ENCODE results near the gene ATG2B. TPM values are rescaled to one million over a fixed set of nuclear protein-coding genes. Genes with fewer than 3 reads are reported as not detected.

The ATG2B gene
- total and polyA plus RNA-seq, 9 of the 15 experiments (the other 6 are each of a cell fraction or from before 2014, with no cell fraction given): 0.83 to 12.9 (median 8.7) TPM

DNA sequence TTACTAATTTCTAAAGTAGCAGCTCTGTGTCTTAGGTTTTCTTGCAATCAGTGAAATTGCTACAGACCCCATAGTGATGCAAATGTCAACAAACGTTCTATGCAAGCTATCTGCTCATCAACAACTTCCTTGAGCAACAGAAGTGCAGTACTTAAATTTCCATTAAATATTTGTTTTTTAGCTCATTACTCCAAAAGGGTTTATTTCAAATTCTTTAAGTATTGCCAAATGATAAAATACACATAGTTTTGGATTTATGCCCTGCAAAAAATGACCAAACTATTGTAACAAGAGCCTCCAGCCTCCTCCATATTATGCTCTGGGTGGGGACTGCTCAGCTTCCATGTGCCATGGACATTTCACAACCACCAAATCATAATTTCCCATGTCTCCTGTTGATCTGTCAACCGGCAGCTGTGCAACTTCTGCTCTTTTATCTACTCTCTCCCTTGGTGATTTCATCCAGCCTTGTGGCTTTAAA is 102.8 kb downstream of the ATG2B start:
- ATAC-seq (no peak), FAIRE-seq (no peak), DNase-seq (ENCODE audit: extremely low read depth in 1 of 4, low spot score in 3 of 4) (no peak)
- H3K4me3 ChIP-seq: no peak overlapping the region
- H3K79me2 ChIP-seq (ENCODE audit: control insufficient read depth, insufficient read depth, low read length): no peaks in the 10 kb centered on the region
- no peaks in the 10 kb centered on the region for H3K9me1 ChIP-seq (ENCODE audit: control insufficient read depth, insufficient read depth, low read length)
- POLR2A ChIA-PET: interaction anchor here (0.9 kb wide), 1 partner anchor 14 kb away, joined by 3 read pairs; no protein-coding TSS in a partner anchor
- CTCF ChIA-PET (ENCODE audit: low intra/inter-chr PET ratio): no interaction called here
- BruUV-seq (replicated peaks): no TSS peak
- no peaks in the 10 kb centered on the region for H3K36me3 ChIP-seq (ENCODE audit: control insufficient read depth, insufficient read depth, low read length)
- no peak overlapping the region for H2AFZ ChIP-seq (ENCODE audit: low read depth, low read length)
- H3K9me3 ChIP-seq (replicated peaks; ENCODE audit: control insufficient read depth, insufficient read depth, low read depth, low read length): no peaks in the 10 kb centered on the region
- 0% methylated on average over 2 of the region's 2 CpGs for WGBS (ENCODE audit: insufficient coverage, low coverage, missing lambda C conversion rate)
- H3K4me2 ChIP-seq (ENCODE audit: insufficient read depth, low read length): no peak overlapping the region
- intact Hi-C loops (cut with micrococcal nuclease): no loop called here
- H3K27ac ChIP-seq (ENCODE audit: extremely low read depth, low read depth, low read length): no peak overlapping the region
- no peak overlapping the region for H3K9ac ChIP-seq (ENCODE audit: insufficient read depth in 1 of 2, low read depth in 2 of 2, low read length in 2 of 2)
- peaks cover 15 to 20% of the 10 kb centered on the region in 2 experiments; a peak in 4 of 5 replicates for H3K27me3 ChIP-seq (ENCODE audit: control insufficient read depth in 2 of 2, insufficient read depth in 2 of 2, low read length in 2 of 2)
- in situ Hi-C loops (cut with MboI): loop anchor here (10.0 to 25.0 kb wide), 2 partner anchors 146 to 698 kb away; no protein-coding TSS in a partner anchor
- peaks cover 0 to 4% of the 10 kb centered on the region in 2 experiments; a peak in 2 of 5 replicates for H3K4me1 ChIP-seq (replicated peaks in 1 of 2; ENCODE audit: control insufficient read depth in 2 of 2, insufficient read depth in 2 of 2, low read length in 2 of 2)
- H4K20me1 ChIP-seq (replicated peaks; ENCODE audit: control insufficient read depth, insufficient read depth, low read length): no peaks in the 10 kb centered on the region
- TF ChIP-seq ZNF165 (CRISPR knock-in tag; IDR thresholded peaks at IDR 0.05; ENCODE audit: borderline replicate concordance) (no peak), RBM39 (optimal IDR thresholded peaks at IDR 0.05; ENCODE audit: low read depth, low read length) (no peak), POU5F1 (IDR thresholded peaks at IDR 0.05; ENCODE audit: borderline replicate concordance, low read depth, low read length, partially characterized antibody) (no peak), ZNF584 (CRISPR knock-in tag; IDR thresholded peaks at IDR 0.05; ENCODE audit: low read depth) (no peak), JUND (IDR thresholded peaks at IDR 0.05; ENCODE audit: borderline replicate concordance, low read depth, low read length) (no peak), JUND (tag; IDR thresholded peaks at IDR 0.05; ENCODE audit: borderline replicate concordance, low read depth, low read length) (no peak), ELF4 (CRISPR knock-in tag; IDR thresholded peaks at IDR 0.05) (no peak), ARNT (IDR thresholded peaks at IDR 0.05) (no peak), PML (IDR thresholded peaks at IDR 0.05; ENCODE audit: low read length) (no peak), NR3C1 (CRISPR knock-in tag; IDR thresholded peaks at IDR 0.05) (no peak), ZNF274 (IDR thresholded peaks at IDR 0.05; ENCODE audit: borderline replicate concordance, low read depth, low read length) (no peak)
- TF ChIP-seq, protein P1, sequence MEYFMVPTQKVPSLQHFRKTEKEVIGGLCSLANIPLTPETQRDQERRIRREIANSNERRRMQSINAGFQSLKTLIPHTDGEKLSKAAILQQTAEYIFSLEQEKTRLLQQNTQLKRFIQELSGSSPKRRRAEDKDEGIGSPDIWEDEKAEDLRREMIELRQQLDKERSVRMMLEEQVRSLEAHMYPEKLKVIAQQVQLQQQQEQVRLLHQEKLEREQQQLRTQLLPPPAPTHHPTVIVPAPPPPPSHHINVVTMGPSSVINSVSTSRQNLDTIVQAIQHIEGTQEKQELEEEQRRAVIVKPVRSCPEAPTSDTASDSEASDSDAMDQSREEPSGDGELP (CRISPR knock-in tag; IDR thresholded peaks at IDR 0.05; ENCODE audit: borderline replicate concordance): no peak
- TF ChIP-seq, protein P2, sequence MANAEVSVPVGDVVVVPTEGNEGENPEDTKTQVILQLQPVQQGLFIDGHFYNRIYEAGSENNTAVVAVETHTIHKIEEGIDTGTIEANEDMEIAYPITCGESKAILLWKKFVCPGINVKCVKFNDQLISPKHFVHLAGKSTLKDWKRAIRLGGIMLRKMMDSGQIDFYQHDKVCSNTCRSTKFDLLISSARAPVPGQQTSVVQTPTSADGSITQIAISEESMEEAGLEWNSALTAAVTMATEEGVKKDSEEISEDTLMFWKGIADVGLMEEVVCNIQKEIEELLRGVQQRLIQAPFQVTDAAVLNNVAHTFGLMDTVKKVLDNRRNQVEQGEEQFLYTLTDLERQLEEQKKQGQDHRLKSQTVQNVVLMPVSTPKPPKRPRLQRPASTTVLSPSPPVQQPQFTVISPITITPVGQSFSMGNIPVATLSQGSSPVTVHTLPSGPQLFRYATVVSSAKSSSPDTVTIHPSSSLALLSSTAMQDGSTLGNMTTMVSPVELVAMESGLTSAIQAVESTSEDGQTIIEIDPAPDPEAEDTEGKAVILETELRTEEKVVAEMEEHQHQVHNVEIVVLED (CRISPR knock-in tag; IDR thresholded peaks at IDR 0.05): no peak
- TF ChIP-seq, protein P3, sequence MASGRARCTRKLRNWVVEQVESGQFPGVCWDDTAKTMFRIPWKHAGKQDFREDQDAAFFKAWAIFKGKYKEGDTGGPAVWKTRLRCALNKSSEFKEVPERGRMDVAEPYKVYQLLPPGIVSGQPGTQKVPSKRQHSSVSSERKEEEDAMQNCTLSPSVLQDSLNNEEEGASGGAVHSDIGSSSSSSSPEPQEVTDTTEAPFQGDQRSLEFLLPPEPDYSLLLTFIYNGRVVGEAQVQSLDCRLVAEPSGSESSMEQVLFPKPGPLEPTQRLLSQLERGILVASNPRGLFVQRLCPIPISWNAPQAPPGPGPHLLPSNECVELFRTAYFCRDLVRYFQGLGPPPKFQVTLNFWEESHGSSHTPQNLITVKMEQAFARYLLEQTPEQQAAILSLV (tag; IDR thresholded peaks at IDR 0.05): no peak
- TF ChIP-seq, protein P4, sequence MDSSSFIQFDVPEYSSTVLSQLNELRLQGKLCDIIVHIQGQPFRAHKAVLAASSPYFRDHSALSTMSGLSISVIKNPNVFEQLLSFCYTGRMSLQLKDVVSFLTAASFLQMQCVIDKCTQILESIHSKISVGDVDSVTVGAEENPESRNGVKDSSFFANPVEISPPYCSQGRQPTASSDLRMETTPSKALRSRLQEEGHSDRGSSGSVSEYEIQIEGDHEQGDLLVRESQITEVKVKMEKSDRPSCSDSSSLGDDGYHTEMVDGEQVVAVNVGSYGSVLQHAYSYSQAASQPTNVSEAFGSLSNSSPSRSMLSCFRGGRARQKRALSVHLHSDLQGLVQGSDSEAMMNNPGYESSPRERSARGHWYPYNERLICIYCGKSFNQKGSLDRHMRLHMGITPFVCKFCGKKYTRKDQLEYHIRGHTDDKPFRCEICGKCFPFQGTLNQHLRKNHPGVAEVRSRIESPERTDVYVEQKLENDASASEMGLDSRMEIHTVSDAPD (CRISPR knock-in tag; IDR thresholded peaks at IDR 0.05): no peak
- TF ChIP-seq, protein P5, sequence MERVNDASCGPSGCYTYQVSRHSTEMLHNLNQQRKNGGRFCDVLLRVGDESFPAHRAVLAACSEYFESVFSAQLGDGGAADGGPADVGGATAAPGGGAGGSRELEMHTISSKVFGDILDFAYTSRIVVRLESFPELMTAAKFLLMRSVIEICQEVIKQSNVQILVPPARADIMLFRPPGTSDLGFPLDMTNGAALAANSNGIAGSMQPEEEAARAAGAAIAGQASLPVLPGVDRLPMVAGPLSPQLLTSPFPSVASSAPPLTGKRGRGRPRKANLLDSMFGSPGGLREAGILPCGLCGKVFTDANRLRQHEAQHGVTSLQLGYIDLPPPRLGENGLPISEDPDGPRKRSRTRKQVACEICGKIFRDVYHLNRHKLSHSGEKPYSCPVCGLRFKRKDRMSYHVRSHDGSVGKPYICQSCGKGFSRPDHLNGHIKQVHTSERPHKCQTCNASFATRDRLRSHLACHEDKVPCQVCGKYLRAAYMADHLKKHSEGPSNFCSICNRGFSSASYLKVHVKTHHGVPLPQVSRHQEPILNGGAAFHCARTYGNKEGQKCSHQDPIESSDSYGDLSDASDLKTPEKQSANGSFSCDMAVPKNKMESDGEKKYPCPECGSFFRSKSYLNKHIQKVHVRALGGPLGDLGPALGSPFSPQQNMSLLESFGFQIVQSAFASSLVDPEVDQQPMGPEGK (CRISPR knock-in tag; IDR thresholded peaks at IDR 0.05; ENCODE audit: borderline replicate concordance): no peak
